ENCODE data around the gene PRKAA1. TPM values are rescaled to one million over a fixed set of nuclear protein-coding genes. Genes with fewer than 3 reads are reported as not detected.

PRKAA1 gene
- total and polyA plus RNA-seq, 2 donors (not counting 1 experiment from before 2014, with no cell fraction given) = 39.9 to 107 TPM

DNA sequence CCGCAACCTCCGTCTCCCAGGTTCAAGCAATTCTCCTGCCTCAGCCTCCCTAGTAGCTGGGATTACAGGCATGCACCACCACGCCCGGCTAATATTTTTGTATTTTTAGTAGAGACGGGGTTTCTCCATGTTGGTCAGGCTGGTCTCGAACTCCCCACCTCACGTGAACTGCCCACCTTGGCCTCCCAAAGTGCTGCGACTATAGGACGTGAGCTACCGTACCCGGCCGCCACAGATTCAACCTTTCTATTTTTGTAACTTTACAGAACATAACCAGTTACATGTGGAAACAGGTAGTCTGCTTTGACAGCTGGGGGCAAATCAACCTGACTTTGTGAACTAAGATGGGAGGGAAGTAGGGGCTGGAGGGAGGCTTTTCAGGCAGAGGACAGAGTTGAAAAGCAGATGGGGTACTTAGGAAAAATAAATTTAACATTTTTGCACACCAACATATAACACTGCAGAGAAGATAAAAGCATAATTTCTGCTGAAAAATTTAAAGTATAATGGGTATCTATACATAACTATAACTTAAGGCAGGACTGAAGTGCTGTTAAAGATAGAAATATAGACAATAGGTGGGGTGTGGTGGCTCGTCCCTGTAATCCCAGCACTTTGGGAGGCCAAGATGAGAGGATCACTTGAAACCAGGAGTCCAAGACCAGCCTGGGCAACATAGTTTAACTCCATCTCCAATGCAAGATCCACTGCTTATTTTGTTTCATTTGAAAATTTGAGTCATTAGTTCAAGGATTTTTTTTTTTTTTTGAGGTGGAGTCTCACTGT is 31.8 kb upstream of the PRKAA1 start:
- DNase-seq (no peak), ATAC-seq (ENCODE audit: low read depth) (no peak)
- Histone ChIP-seq H3K9me3 (ENCODE audit: control extremely low read depth in 1 of 3, control insufficient read depth in 2 of 3, insufficient read depth in 1 of 3, low read length in 2 of 3) (no peaks in the 10 kb centered on the region), H4K20me1 (ENCODE audit: control insufficient read depth, insufficient read depth, low read length, poor library complexity, severe bottlenecking) (peaks cover 42% of the 10 kb centered on the region), H3K79me2 (ENCODE audit: control insufficient read depth, insufficient read depth, low read length) (no peaks in the 10 kb centered on the region), H3K4me1 (ENCODE audit: control insufficient read depth in 2 of 2, insufficient read depth in 2 of 2, low read length in 2 of 2) (peaks cover 15 to 16% of the 10 kb centered on the region in 2 donors), H3K27ac (ENCODE audit: low read length in 2 of 2) (no peak overlapping the region), H3K4me2 (replicated peaks; ENCODE audit: low read depth, low read length, poor library complexity, severe bottlenecking) (no peak overlapping the region), H2AFZ (ENCODE audit: insufficient read depth, low read depth, low read length, poor library complexity, severe bottlenecking) (no peak overlapping the region), H3K36me3 (replicated peaks in 1 of 2; ENCODE audit: control extremely low read depth in 1 of 2, control insufficient read depth in 1 of 2, extremely low read depth in 1 of 2, insufficient read depth in 2 of 2, low read length in 1 of 2) (peaks cover 31 to 69% of the 10 kb centered on the region in 2 experiments), H3K9ac (ENCODE audit: low read length) (no peak overlapping the region), H3K27me3 (replicated peaks in 1 of 4; ENCODE audit: control extremely low read depth in 1 of 4, control insufficient read depth in 3 of 4, insufficient read depth in 4 of 4, low read length in 3 of 4) (no peaks in the 10 kb centered on the region), H3K4me3 (ENCODE audit: control extremely low read depth in 1 of 5, extremely low read depth in 1 of 5, insufficient read depth in 1 of 5, low read depth in 2 of 5, low read length in 4 of 5) (no peak overlapping the region)
- no peak overlapping the region for H3K4me3 Mint-ChIP-seq
- intact Hi-C loops (cut with micrococcal nuclease) = loop anchor here (5.0 to 10.0 kb wide), 2 partner anchors 795 to 1092 kb away; no protein-coding TSS in a partner anchor
- WGBS (ENCODE audit: insufficient coverage) = 95% methylated on average over 3 of the region's 13 CpGs
- H3K9me3 Mint-ChIP-seq (ENCODE audit: insufficient read depth) = no peaks in the 10 kb centered on the region
- TF ChIP-seq, protein P1, sequence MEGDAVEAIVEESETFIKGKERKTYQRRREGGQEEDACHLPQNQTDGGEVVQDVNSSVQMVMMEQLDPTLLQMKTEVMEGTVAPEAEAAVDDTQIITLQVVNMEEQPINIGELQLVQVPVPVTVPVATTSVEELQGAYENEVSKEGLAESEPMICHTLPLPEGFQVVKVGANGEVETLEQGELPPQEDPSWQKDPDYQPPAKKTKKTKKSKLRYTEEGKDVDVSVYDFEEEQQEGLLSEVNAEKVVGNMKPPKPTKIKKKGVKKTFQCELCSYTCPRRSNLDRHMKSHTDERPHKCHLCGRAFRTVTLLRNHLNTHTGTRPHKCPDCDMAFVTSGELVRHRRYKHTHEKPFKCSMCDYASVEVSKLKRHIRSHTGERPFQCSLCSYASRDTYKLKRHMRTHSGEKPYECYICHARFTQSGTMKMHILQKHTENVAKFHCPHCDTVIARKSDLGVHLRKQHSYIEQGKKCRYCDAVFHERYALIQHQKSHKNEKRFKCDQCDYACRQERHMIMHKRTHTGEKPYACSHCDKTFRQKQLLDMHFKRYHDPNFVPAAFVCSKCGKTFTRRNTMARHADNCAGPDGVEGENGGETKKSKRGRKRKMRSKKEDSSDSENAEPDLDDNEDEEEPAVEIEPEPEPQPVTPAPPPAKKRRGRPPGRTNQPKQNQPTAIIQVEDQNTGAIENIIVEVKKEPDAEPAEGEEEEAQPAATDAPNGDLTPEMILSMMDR (IDR thresholded peaks at IDR 0.05) = no peak
- no peak for TF ChIP-seq EZH2 (IDR thresholded peaks at IDR 0.05; ENCODE audit: borderline replicate concordance, insufficient read depth, low read depth, low read length, poor library complexity, severe bottlenecking)
- peaks cover 33% of the 10 kb centered on the region for H3K4me1 Mint-ChIP-seq
- no peaks in the 10 kb centered on the region for H3K27me3 Mint-ChIP-seq
- CTCF ChIA-PET = no interaction called here
- H3K27ac Mint-ChIP-seq = no peak overlapping the region
- POLR2A ChIA-PET = no interaction called here
